Stimulated activated CD4-positive, alpha-beta T cell treated with anti-CD3 and anti-CD28 coated beads, TNF-alpha, amount 100 ng/mL, for 1 hour (primary cell): ENCODE results near the gene ZDHHC13.
"Not testable (repeated sequence)": the region's sequence is repeated elsewhere in the genome, so short reads cannot be mapped to it uniquely, and the experiment has no call there.

ENCODE experiments used
- DNase-seq, 3 donors: peaks; one replicate each; pipeline ENCODE4 v3.0.0-alpha.2; 2020; ENCODE audit warnings: low read depth in 3 of 3, low spot score in 1 of 3

The ZDHHC13 gene

DNA sequence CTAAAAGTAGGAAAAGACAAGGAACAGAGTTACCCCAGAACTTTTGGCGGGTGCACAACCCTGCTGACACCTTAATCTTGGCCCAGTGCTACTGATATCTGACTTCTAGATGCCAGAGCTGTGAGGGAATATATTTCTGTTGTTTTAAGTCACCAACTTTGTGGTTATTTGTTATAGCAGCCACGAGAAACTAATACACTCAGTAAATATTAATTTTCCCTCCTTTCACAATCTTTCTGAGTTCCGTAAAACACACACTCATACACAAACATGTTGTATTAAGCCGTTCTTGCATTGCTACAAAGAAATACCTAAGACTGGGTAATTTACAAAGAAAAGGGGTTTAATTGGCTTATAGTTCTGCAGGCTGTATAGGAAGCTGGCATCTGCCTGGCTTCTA lies 16.1 kb upstream of the ZDHHC13 start:
- no peak for DNase-seq

DNA sequence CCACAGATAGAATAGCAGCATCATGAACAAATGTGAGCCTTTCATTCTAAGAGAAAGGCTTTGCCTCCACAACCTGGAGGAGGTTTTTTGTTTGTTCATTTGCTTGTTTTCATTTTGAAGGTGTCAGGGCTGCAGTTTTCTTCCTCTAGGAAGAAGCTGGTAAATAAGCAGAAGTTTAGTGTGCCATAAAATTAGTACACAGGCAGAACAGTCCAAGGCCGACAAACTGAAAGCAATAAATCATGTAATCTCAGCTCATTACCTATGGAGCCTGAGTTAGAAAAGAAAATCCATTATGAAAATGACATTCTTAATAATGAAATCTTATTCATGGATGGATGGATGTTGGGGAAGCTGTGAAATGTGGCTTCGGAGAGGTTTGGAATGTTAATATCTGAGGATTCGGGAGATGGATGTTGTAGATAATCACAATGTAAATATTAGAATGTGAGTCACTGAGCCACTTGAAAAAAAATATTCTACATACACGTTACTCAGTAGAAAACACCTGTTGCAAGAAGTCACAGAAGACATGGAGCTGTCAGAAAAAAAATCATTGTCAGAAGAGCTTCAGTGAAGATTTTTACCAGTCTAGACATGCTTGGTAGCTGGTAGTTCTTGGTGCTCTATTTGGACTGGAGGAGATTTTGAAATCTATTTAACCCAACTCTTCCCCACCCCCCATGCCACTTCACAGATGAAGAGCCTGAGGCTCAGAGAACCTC lies 15.0 kb upstream of the ZDHHC13 start:
- no peak for DNase-seq

DNA sequence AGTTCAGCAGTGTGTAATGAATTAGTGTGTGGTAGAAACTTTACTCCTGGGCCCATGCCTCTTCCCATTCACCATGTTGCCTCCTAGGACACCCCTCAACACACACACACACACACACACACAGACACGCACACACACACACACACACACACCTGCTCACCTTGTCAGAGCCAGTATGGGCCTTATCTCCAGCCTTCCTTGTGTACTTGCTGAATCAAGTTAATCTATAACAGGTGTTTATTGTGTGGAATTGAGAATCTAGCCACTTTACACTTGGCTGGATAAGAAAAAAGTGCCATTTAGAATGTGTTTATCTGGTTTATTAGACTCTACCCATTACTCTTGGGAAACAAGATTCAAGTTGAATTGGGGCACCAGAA lies 14.5 kb upstream of the ZDHHC13 start:
- DNase-seq = no peak

DNA sequence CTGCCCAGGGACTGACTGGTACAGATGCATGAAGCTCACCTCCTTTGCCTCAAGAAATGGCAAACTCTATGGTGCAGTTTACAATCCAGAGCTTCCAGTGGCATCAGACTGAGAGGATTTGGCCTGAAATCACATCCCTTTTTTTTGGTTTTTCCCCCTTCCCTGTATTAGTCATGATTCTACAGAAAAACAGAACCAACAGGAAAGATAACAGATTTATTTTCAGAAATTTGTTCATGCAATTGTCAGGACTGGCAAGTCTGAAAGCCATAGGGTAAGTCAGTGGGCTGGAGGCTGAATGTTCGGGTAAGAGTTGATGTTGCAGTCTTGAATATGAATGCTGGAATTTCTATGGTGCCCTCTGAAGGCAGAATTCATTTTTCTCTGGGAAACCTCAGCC lies 12.0 kb upstream of the ZDHHC13 start:
- no peak for DNase-seq

DNA sequence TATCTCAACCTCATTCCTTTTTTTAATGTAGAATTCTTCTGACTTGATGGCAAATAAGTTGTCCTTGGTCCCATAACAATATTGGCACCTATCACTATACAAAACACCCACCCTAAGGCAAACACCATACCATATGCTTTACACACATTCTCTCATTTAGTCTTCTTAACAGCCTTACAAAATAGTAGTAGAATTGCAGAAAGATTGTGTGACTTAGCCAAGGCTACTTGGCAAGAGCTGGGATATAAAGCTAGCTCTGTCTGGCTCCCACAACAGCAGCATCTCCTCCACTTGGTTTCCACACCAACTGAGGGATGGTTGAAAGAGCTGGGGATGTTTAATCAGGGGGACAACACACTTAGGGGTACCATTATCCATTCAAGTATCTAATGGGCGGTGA lies 9.8 kb upstream of the ZDHHC13 start:
- no peak for DNase-seq

DNA sequence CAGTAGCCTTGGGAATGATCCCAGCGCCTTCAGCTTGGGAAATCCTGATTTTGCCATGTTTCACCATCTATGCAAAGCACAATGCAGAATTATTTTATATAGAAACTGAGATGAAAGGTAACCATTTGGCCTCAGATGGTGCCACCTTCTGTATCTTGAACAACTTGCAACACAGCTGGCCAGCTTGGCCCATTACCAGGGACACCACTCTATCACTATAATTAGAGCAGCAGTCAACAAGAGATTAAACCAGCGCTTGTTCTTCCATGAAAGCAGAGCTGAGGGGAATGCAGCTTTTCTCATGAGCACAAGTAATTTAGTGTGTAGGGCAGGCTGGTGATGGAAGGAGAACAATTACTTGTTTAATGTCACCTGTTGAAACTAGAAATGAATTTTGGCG lies 6.7 kb upstream of the ZDHHC13 start:
- no peak for DNase-seq

DNA sequence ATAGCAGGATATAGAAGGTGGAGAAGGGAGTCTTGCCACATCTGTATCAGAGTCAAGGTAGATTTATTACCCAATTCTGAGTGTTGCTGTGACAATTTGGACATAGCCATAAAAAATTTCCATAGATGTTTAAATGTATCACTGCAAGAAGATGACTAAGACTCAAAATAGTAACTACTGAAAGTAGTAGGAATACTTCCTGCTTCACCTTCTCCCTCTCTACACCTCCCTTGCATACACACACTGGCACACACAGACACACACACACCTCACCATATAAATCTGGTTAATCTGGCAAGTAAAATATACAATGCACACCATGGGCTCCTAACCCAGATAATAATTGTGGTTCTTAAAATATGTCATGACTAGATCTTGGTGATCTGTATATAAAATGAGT lies 5.2 kb upstream of the ZDHHC13 start:
- no peak for DNase-seq

DNA sequence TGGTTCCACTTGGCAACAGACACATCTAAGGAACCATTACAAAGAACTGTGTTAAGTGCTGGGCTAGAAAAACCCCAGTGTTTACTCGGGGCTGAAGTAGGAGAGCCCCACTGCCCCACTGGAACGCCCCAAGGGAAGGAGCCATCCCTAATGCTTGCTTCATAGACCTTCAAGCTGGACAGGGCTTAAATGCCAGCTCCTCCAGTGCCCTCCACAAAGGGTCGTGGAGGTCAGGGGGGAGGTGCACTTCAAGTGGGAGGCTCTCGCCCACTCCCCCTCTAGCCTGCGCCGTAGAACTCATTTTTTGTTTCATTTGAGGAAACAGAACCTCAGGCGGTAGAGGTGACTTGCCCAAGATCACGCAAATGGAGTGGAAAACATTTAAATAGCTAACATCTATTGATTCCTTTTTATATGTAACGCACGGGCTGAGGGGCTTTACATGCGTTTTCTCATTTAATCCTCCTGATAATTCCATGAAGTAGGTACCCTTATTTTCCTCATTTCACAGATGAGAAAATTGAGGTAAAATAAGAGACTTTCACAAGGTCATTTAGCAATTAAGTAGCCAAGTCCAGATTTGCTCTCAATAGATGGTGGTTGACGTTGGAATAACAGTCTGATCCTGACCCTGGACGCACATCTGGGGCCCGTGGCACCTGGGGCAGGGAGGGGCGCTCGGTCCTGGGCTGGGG lies 545 bp upstream of the ZDHHC13 start:
- no peak for DNase-seq

DNA sequence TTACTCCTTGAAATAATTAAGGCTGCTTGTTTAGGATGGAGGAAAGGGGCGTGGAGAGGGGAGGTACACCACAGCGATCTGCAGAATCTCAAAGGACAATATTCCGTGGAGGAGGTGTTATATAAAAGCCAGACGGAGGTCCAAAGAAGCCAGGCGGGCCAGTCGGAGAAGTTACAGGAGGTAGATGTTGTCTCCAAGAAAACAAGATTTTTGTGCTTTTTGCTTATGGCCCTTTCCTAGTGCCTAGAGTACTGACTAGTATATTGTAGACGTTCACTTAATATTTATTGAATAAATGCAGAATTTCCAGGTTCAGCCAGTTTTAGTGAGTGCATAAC lies 761 bp downstream of the ZDHHC13 start:
- DNase-seq = no peak

DNA sequence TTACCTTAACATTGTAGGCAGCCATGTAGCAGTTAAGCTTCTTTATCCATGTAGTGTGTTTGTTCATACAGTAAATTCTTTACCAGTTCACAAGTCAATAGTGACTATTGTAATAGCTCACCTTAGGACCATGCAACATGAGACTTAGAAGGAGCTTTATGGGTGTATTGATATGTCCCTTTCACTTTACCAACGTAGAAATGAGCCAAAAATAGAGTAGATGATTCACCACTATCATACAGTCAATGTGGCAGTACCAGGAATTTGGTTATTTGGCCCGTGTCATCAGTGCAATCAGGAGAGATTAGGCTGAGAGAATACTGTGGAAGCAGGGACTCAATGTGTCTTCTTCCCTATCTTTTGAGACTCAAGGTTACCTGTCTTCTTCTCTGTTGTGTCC lies 4.7 kb downstream of the ZDHHC13 start:
- no peak for DNase-seq

DNA sequence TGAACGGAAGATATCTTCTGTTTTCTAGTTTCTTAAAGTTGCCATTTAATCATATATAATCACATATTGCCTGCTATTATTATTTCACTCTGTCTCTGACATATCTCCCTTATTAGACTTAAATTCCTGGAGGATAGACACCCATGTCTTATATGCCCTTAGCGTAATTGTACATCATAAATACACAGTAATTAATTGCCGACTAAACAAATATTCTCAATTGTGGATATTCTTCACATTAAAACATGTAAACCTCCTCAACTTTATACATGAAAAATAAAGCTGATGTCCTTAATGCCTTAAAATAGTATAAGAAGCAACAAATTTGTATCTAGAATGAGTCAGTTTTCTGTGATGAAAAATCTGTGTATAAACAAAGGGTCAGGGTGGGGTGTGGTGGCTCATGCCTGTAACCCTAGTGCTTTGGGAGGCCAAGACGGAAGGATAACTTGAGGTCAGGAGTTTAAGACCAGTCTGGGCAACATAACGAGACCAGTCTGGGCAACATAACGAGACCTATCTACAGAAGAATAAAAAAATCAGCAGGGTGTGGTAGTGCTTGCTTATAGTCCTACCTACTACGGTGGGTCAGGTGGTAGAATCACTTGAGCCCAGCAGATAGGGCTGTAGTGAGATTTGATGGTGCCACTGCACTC lies 6.1 kb downstream of the ZDHHC13 start:
- DNase-seq = no peak

DNA sequence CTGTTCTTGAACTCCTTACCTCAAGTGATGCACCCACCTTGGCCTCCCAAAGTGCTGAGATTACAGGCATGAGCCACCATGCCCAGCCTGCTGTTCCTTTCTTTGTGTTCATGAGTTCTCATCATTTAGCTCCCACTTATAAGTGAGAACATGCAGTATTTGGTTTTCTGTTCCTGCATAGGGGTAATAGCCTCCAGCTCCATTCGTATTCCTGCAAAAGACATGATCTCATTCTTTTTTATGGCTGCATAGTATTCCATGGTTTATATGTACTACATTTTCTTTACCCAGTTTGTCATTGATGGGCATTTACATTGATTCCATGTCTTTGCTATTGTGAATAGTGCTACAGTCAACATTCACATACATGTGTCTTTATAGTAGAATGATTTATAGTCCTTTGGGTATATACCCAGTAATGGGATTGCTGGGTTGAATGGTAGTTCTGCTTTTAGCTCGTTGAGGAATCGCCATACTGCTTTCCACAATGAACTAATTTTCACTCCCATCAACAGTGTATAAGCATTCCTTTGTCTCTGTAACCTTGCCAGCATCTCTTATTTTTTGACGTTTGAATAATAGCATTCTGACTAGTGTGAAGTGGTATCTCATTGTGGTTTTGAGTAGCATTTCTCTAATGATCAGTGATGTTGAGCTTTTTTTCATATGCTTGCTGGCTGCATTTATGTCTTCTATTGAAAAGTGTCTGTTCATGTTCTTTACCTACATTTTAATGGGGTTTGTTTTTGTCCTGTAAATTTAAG lies 9.8 kb downstream of the ZDHHC13 start:
- DNase-seq = not testable (repeated sequence)

DNA sequence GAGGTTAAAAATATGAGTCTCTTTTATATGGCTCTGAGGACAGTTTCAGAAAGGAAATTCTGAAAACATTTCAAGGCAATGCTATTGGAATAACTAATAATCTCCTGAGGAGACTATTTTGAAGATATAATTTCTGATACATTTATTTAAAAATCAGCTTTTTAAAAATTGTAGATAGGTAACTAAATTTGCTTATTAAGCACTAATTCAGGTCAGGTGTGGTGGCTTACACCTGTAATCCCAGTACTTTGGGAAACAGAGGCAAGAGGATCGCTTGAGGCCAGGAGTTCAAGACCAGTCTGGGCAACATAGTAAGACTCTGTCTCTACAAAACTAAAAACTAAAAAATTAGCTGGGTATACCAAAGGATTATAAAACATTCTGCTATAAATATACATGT lies 17.0 kb downstream of the ZDHHC13 start:
- no peak for DNase-seq

DNA sequence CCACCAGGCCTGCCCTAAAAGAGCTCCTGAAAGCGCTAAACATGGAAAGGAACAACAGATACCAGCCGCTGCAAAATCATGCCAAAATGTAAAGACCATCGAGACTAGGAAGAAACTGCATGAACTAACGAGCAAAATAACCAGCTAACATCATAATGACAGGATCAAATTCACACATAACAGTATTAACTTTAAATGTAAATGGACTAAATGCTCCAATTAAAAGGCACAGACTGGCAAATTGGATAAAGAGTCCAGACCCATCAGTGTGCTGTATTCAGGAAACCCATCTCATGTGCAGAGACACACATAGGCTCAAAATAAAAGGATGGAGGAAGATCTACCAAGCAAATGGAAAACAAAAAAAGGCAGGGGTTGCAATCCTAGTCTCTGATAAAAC lies 19.9 kb downstream of the ZDHHC13 start:
- not testable (repeated sequence) for DNase-seq

DNA sequence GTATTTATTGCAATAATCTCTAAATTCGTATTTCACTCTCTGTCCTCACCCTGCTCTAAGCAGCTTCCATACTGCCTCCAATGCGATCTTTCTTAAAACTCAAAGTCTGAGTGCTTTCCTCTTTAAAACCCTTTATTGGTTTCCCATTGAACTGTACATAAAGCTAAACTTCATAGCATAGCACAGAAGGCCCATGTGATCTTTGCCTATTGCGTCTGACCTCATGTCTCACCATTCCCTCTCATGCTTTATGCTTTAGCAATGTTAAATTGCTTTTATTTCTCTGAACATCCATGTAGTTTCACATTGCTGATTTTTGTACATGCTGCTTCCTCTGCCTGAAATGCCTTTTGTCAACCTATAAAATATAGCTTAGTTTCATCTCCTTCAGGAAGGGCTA lies 28.4 kb downstream of the ZDHHC13 start:
- DNase-seq = no peak

DNA sequence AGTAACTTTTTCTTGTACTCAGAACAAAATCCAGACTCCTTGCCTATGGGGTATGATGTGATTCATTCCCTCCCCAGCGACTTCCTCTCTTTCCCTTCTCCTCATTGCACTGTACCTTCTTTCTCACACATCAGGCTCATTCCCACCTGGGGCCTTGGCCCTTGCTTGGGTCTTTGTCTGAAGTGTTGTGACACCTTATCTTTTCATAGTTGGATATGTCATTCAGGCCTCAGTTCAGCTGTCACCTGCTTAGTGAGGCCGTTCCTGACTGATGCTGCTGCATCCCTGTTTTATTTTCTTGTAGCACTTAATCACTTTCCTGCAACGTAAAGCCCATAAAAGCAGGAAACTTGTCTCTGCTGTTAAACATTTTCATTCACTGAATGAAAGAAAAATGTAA lies 39.9 kb downstream of the ZDHHC13 start:
- DNase-seq = no peak

DNA sequence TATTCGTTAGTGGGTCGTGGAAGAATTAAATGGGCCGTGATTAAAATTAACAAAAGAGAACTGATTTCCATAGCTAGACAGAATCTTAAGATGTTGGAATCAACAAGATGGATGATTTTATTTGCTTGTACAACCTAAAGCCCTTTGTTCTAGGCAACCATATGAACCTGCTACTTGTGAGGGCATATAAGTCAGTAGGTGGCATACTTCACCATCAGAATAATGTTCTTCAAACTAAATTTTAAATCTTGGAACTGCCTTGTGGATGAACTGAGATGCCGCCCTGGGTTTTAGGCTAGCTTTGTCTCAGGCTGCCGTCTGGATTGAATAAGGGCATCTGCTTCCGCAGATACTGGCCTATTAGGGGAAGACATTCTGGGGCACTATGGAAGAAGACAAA lies 43.9 kb downstream of the ZDHHC13 start:
- DNase-seq = no peak

DNA sequence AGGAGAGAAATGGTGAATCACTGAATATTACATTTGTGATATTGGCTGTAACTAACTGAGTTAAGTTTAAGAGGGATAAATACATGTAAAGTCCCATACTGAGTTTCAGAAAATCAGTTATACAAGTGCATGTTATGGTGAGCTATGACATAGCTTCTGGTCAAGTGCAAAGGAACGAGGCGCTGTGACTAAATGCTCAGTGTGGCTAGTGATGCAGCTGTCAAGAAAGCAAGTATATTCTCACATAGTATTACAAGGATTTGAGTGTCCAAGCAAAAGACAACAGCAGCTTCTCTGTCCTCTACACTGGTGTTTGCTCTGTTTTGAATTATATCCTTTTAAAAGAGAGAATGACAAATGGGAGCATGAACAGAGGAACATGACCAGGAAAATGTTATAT lies 44.7 kb downstream of the ZDHHC13 start:
- no peak for DNase-seq

DNA sequence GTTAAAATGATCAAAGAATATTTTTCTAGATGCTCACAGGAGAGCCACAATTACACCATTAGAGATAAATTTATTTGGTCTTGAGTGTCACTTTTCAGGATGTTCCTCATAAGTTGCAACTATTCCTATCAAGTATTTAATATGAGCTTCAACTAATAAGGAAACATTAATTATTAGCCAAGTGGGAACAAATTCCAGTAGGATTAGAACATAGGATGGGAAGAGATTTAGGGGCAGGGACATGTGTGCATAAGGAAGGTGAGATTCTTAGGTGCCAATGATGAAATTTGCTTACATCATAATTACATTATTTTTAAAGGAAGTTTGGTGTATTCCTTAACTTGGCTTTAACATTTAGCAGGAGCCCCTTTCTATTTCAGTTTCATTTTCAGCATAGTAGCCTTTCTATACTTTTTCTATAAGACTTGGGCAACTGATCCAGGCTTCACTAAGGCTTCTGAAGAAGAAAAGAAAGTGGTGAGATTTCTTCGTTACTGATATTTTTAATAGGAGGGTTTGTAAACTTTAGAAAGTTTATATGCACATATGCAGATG lies 46.1 kb downstream of the ZDHHC13 start:
- DNase-seq = no peak

DNA sequence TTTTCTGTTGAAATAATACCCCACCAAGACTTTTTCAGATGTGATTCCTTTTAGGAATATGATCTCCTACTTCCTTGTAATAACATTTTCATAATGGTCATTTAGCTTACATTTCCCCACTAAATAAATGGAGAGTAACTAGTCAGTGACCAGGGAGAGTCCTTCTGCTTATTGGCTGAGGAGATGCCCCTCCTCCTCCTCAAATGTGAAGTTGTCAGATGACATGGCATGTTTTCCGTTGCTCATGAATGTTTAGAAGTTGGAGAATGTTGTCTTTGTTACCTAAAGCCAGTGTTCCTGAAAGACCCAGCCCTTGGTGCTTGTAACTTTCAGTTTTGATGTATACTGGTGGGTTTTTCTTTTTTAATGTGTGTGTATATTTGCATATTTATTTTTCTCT lies 46.6 kb downstream of the ZDHHC13 start:
- DNase-seq = no peak

DNA sequence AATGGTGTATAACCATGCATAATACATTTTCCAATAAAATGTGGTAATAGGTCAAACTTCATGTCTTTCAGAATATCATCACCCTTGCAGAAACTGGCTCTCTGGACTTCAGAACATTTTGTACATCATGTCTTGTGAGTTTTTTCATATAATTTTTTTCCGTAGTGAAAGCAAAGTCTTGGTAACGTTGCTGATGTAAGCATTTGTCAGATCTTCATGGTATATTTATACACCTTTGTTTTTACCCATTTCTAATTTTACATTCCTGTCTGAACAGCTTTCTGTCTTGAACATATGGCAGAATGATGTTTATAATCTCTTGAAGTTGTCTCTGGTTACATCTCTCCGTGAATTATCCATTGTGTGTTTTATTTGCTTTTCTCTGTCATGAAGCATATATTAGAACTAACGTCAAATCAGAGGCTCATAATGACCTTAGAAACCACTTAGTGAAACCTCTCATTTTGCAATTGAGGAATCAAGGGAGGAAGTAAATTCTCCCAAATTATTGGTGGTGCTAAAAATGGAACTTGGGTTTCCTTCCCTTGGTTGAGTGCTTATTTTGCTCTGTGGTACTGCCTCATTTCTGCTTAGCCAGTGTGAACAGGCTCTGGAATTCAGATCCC lies 47.4 kb downstream of the ZDHHC13 start:
- DNase-seq = no peak
